Renal pelvis (tissue), 4 donors: ENCODE data around the gene ZBTB42. TPM values are rescaled to one million over a fixed set of nuclear protein-coding genes. Genes with fewer than 3 reads are reported as not detected.
"Not testable (repeated sequence)": the region's sequence is repeated elsewhere in the genome, so short reads cannot be mapped to it uniquely, and the experiment has no call there.

ENCODE experiments used
- DNase-seq: peaks from one replicate; pipeline ENCODE4 v3.0.0-alpha.2; 2013
- polyA plus RNA-seq, 3 donors: library from polyadenylated mRNA; unstranded; fragments of 120-200 nt; gene quantifications; one replicate each; pipeline ENCODE4 v1.2.1, GENCODE V29; 2013; ENCODE audit not compliant: insufficient read length in 3 of 3

The ZBTB42 gene
- polyA plus RNA-seq, 3 donors = 4.7 to 5.4 (median 5.1) TPM

DNA sequence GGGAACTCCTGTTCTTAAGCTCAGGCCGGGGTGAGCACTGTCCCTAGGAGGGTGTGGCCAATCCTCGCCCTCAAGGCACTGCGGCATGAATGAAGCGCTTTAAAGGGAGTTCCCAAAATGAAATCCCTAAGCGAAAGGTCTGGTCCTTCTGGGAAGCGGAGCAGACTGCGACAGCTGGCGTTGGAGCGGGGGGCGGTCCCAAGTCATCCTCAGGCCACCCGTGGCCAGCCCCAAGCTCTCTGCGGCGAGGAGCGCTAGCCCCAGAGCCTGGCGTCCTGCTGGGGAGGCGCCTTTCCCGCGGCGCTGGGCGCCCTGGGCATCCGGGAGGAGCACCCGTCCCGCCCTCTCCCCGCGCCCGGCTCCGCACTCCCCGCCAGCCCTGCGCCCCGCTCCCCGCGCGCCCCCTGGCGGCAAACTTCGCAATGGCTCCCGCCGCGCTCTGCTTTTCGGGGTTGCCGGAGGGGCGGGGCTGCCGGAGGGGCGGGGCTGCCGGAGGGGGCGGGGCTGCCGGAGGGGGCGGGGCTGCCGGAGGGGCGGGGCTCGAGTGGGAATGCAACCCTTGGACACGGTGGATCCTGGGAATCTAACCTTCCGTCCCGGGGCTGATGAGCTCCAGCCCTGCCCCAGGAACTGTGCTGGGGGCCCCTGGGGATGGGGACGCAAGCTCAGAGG is 25.4 kb downstream of the ZBTB42 start:
- peak; percentile 81 for DNase-seq

DNA sequence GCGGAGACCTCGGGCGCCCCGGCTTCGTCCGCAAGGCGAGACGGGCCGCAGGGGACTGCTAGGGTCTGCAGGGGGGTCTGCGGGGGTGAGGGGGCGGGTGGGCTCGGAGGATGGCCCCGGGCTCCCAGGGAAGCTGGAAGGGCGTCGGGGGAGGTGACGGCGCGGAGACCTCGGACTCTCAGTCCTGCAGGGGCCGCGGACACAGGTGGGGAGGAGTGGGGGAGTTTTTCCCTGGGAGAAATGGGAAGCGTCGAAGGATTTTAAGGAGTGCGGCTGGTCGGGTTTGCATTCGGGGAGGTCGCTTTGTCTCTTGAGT is 25.9 kb downstream of the ZBTB42 start:
- no peak for DNase-seq

DNA sequence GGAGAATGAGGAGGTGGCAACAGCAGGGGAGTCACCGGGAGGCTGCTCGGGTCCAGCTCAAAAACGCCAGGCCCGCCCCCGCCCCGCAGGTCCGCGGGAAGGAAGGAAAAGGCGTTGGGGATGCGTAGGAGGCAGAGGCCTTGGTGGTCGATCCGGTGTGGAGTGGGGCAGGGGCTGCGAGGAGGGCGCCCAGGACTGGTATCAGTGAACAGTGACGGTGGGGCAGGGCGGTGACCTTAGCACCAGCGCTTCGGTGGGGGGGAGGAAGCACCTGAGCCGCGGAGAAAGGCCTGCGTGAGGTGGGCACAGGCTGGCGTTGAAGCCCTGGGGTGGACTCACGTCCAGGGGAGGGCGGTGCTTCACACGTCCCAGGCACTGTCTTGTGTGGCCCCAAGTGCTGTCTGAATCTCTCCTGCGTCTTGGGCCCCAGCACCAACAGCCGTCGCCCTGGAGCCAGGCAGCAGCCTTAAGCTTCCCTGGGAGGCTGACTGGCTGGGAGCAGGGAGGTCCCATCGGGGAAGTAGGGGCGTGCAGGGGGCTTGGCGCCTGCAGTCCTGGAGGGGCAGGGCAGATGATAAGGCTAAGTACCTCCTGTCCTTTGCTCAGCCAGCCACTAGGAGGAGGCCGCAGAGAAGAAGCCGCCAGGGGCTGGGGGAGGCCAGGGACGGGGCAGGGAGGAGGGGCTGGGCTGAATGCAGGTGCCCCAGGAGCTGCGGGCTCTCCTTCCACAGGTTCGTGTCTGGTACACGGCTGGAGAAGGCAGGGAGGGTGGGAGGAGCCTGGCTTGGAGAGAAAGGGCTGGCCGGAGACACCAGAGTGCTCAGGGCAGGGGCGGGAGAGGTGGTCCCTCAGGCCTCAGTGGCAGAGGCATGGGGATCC is 26.5 kb downstream of the ZBTB42 start:
- no peak for DNase-seq

DNA sequence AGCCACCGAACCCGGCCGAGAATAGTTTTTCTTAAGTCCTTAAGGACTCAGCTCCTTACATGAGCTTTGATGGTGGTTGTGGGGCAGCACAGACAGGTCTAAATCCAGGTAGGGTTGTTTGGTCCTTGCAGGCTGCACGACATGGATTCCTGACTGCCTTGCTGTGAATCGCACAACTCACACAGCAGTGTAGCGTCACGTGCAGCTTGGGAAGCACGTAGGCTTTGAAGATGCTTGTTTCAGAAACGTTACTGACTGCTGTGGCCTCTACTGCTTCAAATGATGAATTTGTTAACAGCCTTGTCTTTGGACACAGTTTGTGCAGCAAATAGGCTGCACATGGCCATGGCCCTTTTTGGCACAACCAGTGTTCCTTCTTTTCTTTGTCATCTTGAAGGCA is 29.9 kb downstream of the ZBTB42 start:
- no peak for DNase-seq

DNA sequence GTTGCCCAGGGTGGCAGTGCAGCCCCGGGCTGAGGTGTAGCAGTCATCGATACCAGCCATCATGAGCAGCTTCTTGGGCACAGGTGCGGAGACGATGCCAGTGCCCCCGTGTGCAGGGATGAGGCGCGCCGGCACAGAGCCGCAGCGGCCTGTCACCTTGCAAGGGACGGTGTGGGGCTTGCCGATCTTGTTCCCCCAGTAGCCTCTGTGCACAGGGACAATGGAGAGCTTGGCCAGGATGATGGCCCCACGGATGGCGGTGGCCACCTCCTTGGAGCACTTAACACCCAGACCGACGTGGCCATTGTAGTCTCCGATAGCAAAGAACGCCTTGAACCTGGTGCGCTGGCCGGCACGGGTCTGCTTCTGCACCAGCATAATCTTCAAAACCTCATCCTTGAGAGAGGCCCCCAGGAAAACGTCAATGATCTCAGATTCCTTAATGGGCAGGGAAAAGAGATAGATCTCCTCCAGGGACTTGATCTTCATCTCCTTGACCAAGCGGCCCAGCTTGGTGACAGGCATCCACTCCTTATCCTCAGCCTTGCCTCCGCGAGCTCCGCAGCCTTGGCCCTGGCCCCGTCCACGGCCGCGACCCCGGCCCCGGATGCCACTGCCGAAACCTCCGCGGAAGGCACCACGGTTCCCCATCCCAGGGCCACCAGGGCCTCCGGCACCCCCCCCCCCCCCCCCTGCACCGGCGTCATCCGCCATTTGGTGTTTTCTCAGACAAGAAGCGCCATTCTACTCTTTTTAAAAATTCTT is 35.5 kb downstream of the ZBTB42 start:
- not testable (repeated sequence) for DNase-seq

DNA sequence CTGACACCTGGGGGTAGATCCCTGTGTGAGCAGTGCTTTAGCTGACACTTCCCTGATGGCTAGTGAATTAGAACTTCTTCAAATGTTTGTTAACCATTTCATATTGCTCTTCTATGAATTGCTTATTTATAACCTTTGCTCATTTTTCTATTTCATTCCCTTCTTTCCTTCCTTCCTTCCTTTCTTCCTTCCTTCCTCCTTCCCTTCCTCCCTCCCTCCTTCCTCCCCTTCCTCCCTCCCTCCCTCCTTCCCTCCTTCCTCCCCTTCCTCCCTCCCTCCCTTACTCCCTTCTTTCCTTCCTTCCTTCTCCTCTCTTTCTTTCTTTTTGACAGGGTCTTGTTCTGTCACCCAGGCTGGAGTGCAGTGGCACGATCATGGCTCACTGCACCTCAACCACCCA is 40.8 kb downstream of the ZBTB42 start:
- no peak for DNase-seq

DNA sequence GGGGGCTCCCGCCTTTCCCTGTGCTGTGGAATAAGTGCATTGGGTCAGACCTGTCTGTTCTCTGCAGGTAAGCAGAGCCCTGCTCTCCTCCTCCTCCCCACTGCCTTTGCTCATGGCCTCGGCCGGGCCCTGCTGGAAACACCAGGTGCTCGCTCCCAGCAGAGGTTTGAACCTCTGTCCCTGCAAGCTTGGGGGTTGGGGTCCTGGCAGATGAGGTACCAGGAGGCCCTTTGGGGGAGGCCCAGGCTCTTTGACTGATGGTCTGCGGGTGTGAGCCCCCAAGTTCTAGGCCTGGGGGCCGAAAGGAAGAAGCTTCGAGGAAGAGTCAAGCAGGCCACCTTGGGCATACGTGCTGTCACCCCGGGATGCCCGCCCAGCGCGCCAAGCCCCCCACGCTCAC is 42.1 kb downstream of the ZBTB42 start:
- no peak for DNase-seq

DNA sequence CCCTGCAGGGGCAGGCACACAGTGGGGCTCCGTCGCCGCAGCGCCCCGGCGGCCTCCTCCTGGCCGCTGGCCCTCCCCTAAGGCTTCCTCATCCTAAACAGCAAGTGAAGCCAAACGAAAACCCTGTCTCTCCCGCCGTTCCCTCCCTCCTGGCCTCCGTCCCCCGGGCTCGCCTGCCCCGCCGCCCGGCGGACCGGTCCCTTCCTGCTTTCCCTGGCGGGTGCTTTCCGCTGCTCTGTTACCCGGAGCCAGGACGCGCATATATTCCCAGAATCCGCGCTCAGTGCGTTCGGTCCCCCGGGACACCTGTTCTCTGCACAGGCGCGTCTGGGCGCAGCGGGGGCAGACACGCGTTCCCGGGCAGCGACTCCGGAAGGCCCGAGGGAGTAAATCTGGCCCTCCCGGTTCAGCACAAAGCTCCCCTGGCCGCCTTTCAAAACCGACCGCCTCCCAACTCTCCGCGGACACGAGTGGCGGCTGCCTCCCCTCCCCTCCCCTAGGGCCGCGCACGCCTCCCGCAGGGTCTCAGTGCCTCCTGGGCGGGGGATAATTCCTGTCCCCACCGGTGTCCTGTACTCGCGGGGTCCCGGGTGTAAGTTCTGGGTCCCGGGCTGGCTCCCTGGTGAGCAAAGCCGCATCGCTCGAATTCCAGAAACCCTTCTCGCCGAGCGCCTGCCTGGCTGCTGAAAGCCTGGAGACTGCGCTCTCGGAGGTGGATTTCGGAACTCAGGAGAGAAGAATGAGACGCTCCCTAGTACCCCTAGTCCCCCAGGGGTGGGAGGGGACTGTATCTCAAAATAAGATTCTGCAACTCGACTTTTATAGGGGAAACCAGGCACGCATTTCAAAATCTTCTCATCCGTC is 42.8 kb downstream of the ZBTB42 start:
- DNase-seq = no peak

DNA sequence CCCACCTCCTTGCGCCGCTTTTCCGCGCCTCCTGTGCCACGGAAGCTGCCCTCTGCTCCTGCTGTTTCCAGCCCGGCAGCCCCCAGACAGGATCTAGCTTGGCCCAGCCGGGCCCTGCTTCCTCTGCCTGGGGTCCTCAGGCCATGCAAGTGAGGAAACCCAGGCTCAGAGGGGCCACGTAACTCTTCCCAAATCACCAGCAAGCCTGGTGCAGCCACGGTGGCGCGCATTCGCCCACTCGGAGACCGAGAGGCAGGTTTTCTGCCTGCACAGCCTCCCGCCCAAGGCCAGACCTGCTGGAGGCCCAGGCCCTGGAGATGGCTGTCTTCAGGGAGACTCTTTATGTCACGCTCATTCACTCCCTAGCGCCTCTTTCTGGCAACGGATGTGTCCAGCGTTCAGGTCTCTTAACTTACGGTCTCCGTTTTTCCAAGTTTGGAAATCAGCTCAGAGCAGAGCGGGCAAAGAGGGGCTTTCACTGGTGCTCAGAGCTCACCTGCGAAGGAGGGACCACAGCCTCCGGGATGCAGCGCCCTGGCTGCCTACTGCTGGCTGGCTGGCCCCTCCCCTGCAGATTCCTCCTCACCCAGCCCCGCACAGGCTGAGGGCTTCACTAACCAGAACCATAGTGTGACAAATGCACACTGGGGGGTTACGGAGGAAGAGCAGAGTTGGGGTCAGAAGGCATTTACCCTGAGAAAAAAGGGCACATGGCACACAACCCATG is 43.6 kb downstream of the ZBTB42 start:
- DNase-seq = no peak

DNA sequence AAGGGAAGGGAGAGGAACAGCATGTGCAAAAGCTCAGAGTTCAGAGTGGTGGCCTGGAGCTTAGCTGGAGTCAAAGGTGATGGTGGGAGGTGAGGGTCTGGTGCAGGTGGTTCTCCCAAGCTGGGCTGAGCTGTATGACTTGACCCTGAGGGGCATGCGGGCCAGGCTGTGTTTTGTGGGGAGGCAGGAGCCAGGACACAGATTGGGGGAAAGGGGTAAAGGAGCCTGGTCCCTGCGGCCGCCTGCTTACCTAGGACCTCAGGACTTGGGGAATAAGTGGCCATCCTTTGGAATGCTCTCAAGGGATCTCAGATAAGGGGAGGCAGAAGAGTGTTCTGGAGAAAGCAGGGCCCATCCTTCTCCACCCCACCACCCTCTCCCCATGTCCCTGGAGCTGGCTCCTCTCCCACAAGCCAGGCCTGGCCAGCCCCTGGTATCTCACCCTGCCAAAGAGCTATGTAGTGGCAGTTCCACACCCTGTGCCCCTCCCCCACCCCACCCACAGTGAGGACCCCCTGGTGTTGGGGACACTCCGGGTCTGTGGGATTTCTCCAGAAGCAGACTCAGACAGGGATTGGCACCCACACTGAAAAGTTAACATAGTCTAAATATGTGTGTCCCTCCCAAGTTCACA is 44.2 kb downstream of the ZBTB42 start:
- DNase-seq = no peak

DNA sequence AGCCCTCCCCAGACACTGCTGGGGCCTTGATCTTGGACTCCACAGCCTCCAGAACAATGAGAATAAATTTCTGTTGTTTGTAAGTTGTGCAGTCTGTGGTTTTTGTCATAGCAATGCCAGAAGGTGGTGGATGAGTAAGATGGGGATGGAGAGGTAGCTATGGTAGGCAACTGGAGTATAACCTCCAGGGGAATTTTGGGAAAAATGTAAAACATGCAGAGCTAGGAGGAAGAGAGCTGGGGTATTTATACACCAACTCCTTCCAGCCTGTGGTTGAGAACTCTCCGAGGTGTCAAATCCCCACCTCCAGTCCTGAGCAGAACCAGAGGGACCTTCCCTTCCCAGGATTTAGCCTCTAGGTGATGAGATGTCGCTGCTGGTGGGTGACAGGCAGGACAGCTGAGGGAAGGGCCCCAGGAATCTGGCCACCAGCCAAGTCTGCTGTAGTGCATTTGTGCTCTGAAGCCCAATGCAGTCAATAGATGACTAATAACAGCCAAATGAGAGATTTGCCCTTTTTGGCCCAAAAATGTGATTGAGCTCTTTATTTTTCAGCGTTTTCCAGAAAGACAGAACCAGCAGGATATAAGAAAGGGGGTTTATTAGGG is 45.0 kb downstream of the ZBTB42 start:
- no peak for DNase-seq

DNA sequence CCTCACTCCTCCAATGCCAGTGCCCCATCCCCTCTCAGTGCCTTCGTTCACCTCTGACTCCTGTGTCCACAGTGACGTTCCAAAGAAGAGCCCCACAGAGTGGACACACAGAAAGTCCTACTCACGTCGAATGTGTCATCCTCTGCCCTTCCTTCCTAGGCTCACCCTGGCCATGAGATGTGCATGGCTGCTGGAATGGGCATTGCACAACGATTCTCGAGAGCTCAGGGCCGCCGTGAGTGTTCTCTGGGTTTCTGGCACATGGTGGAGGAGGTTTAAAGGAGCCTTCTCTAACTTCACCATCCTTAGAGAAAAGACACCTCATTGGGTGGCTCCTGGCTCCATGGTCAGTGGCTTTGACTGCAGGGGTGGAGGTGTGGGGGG is 51.4 kb downstream of the ZBTB42 start:
- DNase-seq = no peak

Other genes with a start within 250 kb of the ZBTB42 start
- gene C14orf180, start 221.3 kb upstream of the ZBTB42 start, polyA plus RNA-seq = under 1 TPM in 1 of 3 donors, not detected in 2; 0.28 TPM
- gene TMEM179, start 196.3 kb upstream of the ZBTB42 start, polyA plus RNA-seq = 1 to 10 TPM; 1.1 to 2.0 (median 1.3) TPM
- 10 to 100 TPM; 54.0 to 60.1 (median 54.7) TPM for gene INF2, start 111.5 kb upstream of the ZBTB42 start, polyA plus RNA-seq
- 10 to 100 TPM; 14.7 to 18.6 (median 16.3) TPM for gene ADSS1, start 76.9 kb upstream of the ZBTB42 start, polyA plus RNA-seq
- 100 to 1,000 TPM in 1 of 3 donors, 10 to 100 TPM in 2; 72.9 to 103 (median 90.8) TPM for gene SIVA1, start 48.0 kb upstream of the ZBTB42 start, polyA plus RNA-seq
- 100 to 1,000 TPM; 119 to 153 (median 125) TPM for gene AKT1, start 5.4 kb upstream of the ZBTB42 start, polyA plus RNA-seq
- 10 to 100 TPM; 15.2 to 19.7 (median 16.4) TPM for gene CEP170B, start 64.2 kb downstream of the ZBTB42 start, polyA plus RNA-seq
- gene PLD4, start 123.8 kb downstream of the ZBTB42 start, polyA plus RNA-seq = 1 to 10 TPM; 2.8 to 4.7 (median 4.1) TPM
- gene AHNAK2, start 177.3 kb downstream of the ZBTB42 start, polyA plus RNA-seq = 1 to 10 TPM; 1.8 to 2.6 (median 2.2) TPM
- gene CLBA1, start 184.7 kb downstream of the ZBTB42 start, polyA plus RNA-seq = 10 to 100 TPM; 19.6 to 28.3 (median 27.0) TPM
- gene CDCA4, start 220.0 kb downstream of the ZBTB42 start, polyA plus RNA-seq = 10 to 100 TPM; 18.7 to 24.8 (median 23.3) TPM